NCI-H1694 (cell line): Measurements from ENCODE around the gene KIF22.
A peak's percentile ranks its signal among the peaks of the same experiment; 100 is the strongest.
"Not testable (repeated sequence)": the region's sequence is repeated elsewhere in the genome, so short reads cannot be mapped to it uniquely, and the experiment has no call there.

Experiments
- DNase-seq: peaks from one replicate; lab custom pipeline; 2025; lab: John Stamatoyannopoulos, UW

Gene KIF22

DNA sequence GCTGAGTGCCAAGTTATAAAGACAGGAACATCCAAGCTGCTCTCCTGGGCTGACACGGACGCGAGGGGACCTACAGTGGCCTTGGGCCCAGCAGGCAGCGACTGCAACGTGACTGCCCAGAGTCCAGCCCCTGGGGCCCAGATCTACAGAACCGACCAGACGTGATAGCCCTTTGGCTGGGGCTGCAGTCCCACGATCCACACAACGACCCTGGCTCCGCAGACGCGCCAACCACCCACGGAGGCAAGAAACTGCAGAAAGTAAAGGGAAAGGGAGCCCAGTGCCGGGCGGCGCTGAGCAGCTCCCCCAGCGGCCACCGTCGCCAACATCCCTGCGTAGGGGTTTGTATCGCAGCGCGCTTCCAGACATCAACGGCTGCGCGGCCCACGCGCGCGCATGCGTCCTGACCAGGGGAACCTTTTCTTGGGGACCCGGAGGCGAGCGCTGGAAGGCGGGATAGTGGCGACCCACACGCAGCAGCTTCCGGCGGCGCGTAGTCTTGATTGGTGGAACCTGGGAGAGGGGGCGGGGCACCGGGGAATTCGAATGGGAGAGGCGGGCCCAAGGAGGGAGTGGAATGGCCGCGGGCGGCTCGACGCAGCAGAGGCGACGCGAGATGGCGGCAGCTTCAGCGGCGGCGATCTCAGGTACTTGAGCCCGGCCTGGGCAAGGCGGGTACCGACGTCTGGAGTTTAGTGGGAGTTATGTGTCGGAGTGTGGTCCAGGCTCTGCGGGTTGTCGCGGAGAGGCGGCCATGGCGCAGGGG is at the start of gene KIF22:
KIF22 (plus strand) TSS at position 569 of the 766 bp plus-strand sequence; CDS start at position 578, 9 bp downstream.
- peak; percentile 96 for DNase-seq

DNA sequence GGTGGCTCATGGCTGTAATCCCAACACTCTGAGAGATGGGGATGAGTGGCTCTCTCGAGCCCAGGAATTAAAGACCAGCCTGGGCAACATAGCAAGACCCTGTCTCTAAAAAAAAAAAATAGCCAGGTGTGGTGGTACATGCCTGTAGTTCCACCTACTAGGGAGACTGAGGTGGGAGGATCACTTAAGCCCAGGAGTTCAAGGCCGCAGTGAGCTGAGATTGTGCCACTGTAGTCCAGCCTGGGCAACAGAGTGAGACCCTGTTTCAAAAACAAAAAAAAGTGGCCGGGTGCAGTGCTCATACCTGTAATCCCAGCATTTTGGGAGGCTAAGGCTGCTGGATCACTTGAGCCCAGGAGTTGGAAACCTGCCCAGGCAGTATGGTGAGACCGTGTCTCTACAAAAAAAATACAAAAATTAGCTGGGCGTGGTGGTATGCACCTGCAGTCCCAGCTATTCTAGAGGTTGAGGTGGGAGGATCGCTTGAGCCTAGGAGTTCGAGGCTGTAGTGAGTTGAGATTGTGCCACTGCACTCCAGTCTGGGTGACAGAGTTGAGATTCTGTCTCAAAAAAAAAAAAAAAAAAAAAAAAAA is 47.8 kb upstream of the KIF22 start:
- DNase-seq: no peak

DNA sequence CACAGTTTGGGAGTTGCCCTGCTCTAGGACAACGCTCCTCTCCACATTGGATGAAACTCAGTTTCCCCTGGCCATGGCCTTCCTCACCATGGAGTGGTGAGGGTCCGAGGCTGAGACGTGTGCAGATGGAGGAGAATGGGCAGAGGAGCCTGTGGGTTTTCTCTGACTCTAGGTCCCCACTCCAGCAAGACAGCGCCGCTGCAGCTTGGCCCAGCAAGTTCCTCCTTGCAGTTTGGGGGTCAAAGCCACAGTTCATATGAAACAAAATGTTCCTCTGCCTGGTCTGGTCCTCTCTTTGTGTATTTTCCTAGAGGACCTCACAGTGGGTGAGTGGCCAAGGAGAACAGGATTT is 47.1 kb upstream of the KIF22 start:
- DNase-seq: no peak

DNA sequence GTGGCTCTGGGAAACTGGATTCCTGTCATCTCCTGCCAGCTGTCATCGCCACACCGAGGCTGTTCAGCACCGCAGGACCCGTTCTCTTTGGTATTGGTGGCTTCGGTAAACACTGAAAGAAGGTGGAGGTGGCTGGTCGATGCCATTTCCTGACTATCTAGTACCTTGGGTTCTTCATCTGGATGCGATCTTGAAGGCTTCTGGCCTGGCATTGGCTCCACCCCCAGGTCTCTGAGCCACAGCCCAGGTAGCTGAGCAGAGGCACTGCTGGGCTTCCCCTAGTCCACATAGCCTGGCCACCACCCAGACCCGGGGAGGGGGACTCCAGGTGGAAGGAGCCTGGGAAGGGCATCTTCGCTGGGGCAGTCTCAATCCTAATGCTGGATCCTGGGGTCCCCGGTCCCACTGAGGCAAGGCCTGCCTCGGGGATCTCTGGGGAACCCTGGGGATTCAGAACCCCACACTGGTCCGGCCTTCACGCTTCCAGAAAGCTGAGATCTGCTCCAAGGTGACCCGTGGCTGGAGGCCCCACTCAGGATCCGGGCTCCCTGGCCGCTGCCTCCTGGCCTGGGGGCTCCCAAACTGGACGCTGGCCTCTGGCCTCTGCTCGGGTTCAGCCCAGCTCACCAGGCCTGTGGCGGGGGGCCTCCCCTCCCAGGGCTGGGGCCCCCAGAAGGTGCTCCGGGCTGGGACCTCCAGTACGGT is 46.6 kb upstream of the KIF22 start:
- no peak for DNase-seq

DNA sequence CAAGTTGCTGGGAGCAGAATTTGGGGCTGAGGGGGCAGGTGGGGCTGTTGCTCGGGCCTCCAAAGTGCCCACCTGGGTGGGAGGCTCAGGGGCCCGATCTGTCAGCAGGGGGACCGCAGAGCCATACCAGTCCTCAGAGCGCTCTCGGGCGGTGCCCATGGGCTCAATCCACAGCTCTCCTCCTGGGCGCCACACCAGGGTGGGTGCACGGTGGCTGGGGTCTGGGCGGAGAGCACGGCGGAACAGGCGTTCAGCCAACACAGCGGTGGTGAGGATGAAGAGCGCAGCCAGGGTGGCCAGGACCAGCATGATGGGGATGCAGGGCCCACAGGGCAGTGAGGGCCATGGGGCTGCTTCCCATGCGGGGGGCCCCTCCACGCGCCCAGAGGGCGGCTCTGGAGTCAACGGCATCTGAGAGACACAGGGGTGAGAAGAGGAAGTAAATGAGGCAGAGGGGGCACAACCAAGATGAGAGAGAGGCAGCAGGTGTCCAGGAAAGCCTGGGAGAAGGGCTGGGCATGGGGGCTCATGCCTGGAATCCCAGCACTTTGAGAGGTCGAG is 45.9 kb upstream of the KIF22 start:
- no peak for DNase-seq

DNA sequence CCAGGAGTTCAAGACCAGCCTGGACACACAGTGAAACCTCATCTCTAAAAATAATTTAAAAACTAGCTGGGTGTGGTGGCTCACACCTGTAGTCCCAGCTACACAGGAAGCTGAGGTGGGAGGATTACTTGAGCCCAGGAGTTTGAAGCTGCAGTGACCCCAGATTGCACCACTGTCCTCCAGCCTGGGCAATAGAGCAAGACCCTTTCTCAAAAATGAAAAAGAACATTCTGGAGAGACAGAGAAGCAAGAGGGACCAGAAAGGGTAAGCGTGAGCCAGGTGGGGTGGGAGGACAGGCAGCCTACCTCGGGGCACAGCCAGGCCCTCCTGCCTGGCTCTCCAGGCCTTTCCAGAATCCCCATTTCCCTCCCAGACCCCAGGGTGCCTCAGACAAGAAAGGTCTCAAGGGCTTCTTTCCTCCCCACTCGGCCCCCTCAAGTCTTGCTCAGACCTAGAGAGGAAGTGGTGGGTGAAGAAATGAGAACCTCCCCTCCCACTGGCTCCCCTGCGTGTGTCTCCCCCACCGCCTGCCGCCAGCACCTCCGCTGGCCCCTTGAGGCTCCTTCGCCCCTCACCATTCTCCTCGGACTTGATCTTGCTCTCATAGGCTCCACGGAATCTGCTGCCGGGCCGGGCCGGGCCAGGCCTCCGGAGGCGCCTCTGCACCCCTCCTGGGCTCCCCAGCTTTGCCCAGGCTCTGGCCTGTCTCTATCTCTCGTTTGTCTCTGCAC is 45.3 kb upstream of the KIF22 start:
- no peak for DNase-seq

DNA sequence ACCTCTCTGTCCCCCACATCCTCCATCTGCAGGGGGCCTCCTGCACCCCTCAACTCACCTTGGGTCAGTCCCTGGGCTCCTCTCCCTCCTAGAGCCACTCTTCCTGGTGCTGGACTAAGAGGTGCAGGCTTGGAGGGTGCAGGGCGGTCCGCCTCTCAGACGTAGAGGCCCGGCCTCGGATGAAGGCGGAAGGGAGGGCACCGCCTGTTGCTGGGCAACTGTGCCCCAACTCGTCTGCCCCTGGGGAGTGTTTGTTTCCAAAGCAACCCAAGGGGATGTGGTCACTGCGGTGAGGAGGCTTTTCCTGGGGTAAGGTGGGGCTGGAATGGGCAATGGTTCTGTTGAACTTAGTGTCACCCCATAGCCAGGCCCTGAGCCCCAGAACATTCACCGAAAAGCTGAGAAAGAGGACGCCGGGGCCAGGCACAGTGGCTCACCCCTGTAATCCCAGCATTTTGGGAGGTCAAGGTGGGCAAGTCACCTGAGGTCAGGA is 44.7 kb upstream of the KIF22 start, which contains the start of gene C16orf54:
C16orf54 (minus strand) TSS at position 138 of the 493 bp plus-strand sequence. CDS start 1,039 bp downstream, outside the sequence.
- DNase-seq: no peak

DNA sequence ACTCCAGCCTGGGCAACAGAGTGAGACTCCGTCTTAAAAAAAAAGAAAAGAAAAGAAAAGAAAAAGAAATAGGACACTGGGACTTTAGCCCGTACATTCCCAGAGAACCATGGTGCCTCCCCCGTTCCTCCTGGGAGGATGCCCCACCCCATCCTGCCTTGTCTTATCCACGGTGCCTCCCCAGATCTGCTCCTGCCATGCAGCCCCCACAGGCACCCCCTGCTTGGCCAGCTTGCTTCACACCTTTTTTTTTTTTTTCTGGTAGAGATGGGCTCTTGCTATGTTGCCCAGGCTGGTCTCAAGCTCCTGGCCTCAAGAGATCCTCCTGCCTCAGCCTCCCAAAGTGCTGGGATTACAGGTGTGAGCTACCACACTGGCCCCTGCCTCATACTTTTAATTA is 44.0 kb upstream of the KIF22 start:
- not testable (repeated sequence) for DNase-seq

DNA sequence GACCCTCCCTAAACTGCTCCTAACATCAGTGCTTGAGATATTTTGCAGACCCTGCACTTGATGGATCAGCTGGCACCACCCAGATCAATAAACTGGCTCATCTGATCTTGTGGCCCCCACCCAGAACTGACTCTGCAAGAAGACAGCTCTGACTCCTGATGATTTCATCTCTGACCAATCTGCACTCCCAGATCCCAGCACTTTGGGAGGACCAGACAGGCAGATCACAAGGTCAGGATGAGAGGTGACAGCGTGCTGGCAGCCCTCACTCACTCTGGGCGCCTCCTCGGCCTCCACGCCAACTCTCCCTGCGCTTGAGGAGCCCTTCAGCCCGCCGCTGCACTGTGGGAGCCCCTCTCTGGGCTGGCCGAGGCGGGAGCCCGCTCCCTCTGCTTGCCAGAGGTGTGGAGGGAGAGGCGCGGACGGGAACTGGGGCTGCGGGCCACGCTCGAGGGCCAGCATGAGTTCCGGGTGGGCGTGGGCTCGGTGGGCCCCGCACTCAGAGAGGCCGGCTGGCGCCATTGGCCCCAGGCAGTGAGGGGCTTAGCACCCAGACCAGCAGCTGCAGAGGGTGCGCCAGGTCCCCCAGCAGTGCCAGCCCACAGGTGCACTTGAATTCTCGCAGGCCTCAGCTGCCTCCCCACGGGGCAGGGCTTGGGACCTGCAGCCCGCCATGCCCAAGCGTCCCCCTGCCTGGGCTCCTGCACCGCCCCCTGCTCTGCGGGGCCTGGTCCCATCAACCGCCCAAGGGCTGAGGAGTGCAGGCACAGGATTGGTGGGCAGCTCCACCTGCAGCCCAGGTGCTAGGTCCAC is 42.4 kb upstream of the KIF22 start:
- DNase-seq: no peak

DNA sequence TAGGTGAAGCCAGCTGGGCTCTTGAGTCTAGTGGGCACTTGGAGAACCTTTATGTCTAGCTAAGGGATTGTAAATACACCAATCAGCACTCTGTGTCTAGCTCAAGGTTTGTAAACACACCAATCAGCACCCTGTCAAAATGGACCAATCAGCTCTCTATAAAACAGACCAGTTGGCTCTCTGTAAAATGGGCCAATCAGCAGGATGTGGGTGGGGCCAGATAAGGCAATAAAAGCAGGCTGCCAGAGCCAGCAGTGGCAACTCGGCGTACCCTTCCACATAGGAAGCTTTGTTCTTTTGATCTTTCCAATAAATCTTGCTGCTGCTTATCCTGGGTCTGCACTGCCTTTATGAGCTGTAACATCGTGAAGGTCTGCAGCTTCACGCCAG is 41.8 kb upstream of the KIF22 start:
- DNase-seq: not testable (repeated sequence)

DNA sequence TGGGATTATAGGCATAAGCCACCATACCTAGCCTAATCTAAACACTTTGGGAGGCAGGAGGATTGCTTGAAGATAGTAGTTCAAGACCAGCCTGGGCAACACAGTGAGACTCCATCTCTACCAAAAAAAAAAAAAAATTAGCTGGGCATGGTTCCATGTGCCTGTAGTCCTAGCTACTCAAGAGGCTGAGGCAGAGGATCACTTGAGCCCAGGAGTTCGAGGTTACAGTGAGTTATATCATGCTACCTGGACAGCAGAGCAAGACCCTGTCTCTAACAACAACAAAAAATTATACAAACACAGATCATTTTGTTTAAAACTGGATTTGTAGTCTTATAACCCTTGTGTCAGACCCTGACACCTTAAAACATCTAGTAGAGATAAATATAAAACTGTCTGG is 37.0 kb upstream of the KIF22 start:
- no peak for DNase-seq

DNA sequence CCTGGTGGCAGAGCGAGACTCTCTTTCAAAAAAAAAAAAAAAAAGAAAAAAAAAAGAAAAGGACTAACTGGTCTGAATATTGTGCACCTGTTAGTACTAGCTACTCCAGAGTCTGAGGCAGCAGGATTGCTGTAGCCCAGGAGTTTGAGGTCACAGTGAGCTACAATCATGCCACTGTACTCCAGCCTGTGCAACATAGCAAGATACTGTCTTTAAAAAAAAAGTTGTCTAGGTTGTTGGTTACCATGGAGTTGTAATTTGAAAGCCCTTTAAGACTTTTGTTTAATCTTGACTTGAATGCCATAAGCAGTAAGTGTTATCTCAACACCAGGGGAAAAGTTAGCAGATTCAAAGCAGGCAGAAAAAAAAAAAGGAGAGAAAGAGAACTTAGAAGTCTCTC is 33.9 kb upstream of the KIF22 start:
- DNase-seq: no peak

DNA sequence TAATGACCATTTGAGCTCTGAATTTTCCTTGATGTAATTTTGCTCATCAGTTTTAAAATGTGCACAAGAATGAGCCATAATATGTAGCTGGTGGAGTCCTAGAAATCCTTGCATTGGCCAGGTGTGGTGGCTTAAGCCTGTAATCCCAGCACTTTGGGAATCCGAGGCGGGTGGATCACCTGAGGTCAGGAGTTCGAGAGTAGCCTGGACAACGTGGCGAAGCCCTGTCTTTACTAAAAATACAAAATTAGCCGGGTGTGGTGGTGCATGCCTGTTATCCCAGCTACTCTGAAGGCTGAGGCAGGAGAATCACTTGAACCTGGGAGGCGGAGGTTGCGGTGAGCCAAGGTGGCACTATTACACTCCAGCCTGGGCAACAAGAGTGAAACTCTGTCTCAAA is 33.5 kb upstream of the KIF22 start:
- DNase-seq: not testable (repeated sequence)

DNA sequence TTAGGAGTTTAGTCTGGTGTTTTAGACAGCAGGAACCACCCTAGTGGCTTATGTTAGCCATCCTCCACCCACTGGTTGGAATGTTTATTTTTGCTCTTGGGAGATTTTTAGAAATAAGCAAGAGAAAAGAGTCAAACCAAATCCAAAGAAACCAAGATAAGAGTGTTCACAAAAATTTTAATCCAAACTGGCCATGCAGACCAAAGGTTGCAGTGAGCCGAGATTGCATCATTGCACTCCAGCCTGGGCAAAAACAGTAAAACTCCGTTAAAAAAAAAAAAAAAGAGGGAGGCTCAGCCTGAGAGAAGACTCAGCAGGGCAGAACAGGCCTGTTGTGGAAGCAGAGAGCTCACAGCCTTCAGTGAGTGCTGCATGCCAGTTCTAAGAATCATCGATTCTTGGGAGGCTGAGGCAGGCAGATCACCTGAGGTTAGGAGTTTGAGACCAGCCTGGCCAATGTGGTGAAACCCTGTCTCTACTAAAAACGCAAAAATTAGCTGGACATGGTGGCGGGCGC is 32.5 kb upstream of the KIF22 start:
- no peak for DNase-seq

DNA sequence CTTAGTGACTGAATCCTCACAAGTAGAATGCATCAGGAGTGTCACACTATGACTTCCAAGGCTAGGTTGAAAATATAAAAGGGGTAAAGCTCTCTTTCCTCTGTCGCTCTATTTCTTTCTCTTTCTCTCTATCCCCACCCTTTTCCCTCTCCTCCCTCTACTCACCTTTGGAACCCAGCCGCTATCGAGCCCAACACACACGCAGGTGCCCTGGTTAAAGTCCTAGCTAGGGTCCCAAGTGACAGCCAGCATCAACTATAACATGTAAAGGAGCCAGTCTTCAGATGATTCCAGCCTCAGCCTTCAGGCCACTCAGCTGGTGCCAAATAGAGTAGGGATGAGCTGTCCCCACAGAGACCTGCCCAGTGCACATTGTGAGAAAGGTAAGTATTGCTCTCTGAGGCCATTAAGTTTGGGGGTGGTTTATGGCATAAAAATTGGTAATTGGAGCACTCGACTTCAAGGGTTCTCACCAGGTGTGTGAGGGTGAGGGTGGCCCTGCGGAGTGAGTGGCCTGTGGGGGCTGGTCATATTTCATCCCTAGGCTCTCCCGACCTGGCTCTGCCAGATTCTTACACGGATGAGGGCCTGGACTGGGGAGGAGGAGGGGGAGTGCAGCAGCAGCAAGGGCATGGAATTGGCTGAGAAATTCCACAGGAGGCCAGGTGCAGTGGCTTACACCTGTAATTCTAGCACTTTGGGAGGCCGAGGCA is 29.8 kb upstream of the KIF22 start:
- DNase-seq: no peak

DNA sequence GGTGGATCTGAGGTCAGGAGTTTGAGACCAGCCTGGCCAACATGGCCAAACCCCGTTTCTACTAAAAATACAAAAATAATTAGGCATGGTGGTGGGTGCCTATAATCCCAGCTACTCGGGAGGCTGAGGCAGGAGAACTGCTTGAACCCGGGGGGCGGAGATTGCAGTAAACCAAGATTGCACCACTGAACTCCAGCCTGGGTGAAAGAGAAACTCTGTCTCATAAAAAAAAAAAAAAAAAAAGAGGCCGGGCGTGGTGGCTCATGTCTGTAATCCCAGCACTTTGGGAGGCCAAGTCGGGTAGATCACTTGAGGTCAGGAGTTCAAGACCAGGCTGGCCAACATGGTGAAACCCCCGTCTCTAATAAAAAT is 29.3 kb upstream of the KIF22 start:
- not testable (repeated sequence) for DNase-seq

DNA sequence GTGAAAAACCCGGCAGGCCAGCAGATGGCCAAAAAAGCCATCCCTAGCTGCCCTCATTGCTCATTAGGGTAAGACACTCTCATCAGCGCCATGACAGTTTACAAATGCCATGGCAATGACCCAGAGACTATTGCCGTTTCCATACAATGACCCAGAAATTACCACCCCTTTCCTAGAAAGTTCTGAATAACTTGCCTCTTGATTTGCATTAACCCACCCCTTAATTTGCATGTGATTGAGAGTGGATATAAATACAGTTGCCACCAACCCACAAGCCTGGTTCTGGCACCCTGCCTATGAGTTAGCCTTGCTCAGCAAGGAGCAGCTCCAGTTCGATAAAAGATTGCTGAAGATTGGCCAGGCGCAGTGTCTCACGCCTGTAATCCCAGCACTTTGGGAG is 28.7 kb upstream of the KIF22 start:
- no peak for DNase-seq

DNA sequence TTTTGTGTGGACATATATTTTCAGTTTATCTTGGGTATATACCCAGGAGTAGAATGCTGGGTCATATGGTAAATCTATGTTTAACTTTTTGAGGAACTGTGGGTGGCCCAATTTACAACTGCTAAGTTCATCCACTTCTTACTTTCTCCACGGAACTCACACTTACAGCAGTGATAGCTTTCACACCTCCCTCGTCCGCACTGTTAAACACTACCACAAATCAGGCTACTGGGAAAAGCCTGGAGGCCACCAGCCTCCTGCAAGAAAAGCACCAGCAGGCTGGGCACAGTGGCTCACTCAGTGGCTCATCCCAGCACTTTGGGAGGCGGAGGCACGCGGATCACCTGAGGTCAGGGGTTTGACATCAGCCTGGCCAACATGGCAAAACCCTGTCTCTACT is 27.2 kb upstream of the KIF22 start:
- DNase-seq: no peak

DNA sequence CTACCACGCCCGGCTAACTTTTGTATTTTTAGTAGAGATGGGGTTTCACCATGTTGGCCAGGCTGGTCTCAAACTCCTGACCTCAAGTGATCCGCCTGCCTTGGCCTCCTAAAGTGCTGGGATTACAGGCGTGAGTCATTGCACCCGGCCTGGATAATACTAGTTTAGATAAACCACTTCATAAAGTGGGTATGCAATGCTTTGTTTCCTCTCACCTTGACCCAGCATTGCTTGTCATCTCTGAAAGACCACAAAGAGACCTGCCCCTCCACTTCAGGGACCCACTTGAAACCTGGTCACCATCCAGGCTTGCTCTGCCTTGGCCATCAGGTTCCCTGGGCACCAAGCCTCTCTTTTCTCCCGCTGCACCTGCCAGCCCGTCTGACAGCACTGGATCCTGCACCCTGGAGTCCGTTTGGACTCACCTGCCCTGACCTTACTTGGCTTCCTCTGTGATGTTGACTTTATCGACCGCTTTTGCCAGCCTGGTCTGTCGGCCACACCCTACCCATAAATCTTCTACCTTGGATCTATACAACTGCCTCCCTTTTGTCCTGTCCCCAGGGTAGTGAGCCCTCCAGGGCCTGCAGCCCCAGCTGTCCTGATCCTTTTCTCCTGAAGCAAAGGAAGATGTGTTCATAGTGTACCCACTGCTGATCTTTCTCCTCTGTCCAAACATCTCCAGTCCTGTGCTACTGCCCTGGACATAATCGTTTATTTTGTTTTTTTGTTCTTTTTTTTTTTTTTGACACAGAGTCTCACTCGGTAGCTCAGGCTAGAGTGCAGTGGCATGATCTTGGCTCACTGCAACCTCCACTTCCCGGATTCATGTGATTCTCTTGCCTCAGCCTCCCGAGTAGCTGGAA is 25.2 kb upstream of the KIF22 start:
- no peak for DNase-seq
